Upper lobe of left lung (tissue), 4 donors: Measurements from ENCODE around the gene TTC33.

Experiments used
- POLR2A ChIP-seq, 4 donors: fragments of 450-650 bp; IDR thresholded peaks; one replicate each; pipeline ENCODE4 v1.5.1; 2016 to 2017; ENCODE audit warnings: antibody characterized with exemption in 4 of 4, mild to moderate bottlenecking in 2 of 4
- POLR2AphosphoS5 ChIP-seq, 2 donors: sonication (generic); formaldehyde crosslinking; IDR thresholded peaks; one replicate each; pipeline ENCODE4 v1.5.1; 2017; ENCODE audit warnings: antibody characterized with exemption in 2 of 2
- TF ChIP-seq, protein P1 (sequence below), 6 experiments: fragments of 450-650 bp in 4 of 6; fragments of 200-600 bp in 2 of 6; sonication (generic) in 2 of 6; IDR thresholded peaks; one replicate each; pipeline ENCODE4 v1.5.1; 2016 to 2019; ENCODE audit warnings: antibody characterized with exemption in 6 of 6

- TF ChIP-seq, protein P1, sequence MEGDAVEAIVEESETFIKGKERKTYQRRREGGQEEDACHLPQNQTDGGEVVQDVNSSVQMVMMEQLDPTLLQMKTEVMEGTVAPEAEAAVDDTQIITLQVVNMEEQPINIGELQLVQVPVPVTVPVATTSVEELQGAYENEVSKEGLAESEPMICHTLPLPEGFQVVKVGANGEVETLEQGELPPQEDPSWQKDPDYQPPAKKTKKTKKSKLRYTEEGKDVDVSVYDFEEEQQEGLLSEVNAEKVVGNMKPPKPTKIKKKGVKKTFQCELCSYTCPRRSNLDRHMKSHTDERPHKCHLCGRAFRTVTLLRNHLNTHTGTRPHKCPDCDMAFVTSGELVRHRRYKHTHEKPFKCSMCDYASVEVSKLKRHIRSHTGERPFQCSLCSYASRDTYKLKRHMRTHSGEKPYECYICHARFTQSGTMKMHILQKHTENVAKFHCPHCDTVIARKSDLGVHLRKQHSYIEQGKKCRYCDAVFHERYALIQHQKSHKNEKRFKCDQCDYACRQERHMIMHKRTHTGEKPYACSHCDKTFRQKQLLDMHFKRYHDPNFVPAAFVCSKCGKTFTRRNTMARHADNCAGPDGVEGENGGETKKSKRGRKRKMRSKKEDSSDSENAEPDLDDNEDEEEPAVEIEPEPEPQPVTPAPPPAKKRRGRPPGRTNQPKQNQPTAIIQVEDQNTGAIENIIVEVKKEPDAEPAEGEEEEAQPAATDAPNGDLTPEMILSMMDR (IDR thresholded peaks at IDR 0.05), result no peak
- TF ChIP-seq POLR2AphosphoS5 (IDR thresholded peaks at IDR 0.05) (no peak), POLR2A (IDR thresholded peaks at IDR 0.05) (no peak)
These were observed 270.5 kb downstream of the TTC33 start for GRCh38 chr5:40485021-40485998.
